ENCODE measurements around the gene CREB3.

GRCh38 chr9:35766997-35767396 lies 34.5 kb downstream of the CREB3 start:
- TF ChIP-seq EZH2phosphoT487 (IDR thresholded peaks at IDR 0.05; ENCODE audit: borderline replicate concordance, low read length) (no peak), CTCF (conservative IDR thresholded peaks at IDR 0.05; ENCODE audit: low read depth, low read length) (no peak), EZH2 (IDR thresholded peaks at IDR 0.05; ENCODE audit: low read length, unreplicated experiment) (no peak)
